ENCODE measurements around the gene GSTO2.
A peak's percentile ranks its signal among the peaks of the same experiment; 100 is the strongest.

The GSTO2 gene

GRCh38 chr10:104328646-104328895 lies 59.6 kb downstream of the GSTO2 start:
- no peak overlapping the region for H2AFZ ChIP-seq (ENCODE audit: low read depth, low read length)
- no peaks in the 10 kb centered on the region for H3K27me3 ChIP-seq (ENCODE audit: insufficient read depth, low read length, poor library complexity)
- H3K27ac ChIP-seq (ENCODE audit: low read length) = peak overlapping the region; percentile 66
- peaks cover 8% of the 10 kb centered on the region; the same call in 1 of the 2 replicates for H3K36me3 ChIP-seq (ENCODE audit: insufficient read depth, low read length)
- H4K20me1 ChIP-seq (ENCODE audit: insufficient read depth, low read length) = peaks cover 97% of the 10 kb centered on the region
- H3K4me2 ChIP-seq (ENCODE audit: insufficient read depth, low read length) = peak overlapping the region; percentile 52
- peaks cover 42% of the 10 kb centered on the region for H3K4me1 ChIP-seq (ENCODE audit: insufficient read depth, low read length)
- H3K4me3 ChIP-seq (ENCODE audit: low read depth in 1 of 2, low read length in 2 of 2) = 0 out of 4 replicates have a peak overlapping the region, but pooled peaks of 1 of the 2 experiments have one; percentile 9
- ATAC-seq (ENCODE audit: insufficient read depth, low read depth) (no peak), DNase-seq (no peak)
- H3K9ac ChIP-seq (ENCODE audit: low read depth, low read length) = peak overlapping the region; percentile 38
- TF ChIP-seq EZH2 (IDR thresholded peaks at IDR 0.05; ENCODE audit: borderline replicate concordance, low read depth, low read length, severe bottlenecking) = no peak
- TF ChIP-seq, protein P1, sequence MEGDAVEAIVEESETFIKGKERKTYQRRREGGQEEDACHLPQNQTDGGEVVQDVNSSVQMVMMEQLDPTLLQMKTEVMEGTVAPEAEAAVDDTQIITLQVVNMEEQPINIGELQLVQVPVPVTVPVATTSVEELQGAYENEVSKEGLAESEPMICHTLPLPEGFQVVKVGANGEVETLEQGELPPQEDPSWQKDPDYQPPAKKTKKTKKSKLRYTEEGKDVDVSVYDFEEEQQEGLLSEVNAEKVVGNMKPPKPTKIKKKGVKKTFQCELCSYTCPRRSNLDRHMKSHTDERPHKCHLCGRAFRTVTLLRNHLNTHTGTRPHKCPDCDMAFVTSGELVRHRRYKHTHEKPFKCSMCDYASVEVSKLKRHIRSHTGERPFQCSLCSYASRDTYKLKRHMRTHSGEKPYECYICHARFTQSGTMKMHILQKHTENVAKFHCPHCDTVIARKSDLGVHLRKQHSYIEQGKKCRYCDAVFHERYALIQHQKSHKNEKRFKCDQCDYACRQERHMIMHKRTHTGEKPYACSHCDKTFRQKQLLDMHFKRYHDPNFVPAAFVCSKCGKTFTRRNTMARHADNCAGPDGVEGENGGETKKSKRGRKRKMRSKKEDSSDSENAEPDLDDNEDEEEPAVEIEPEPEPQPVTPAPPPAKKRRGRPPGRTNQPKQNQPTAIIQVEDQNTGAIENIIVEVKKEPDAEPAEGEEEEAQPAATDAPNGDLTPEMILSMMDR (IDR thresholded peaks at IDR 0.05; ENCODE audit: borderline replicate concordance, extremely low read depth, low read length, poor library complexity, severe bottlenecking) = no peak
- H3K79me2 ChIP-seq (ENCODE audit: insufficient read depth, low read length) = peaks cover 100% of the 10 kb centered on the region
- H3K9me3 ChIP-seq (ENCODE audit: insufficient read depth, low read length, severe bottlenecking) = no peaks in the 10 kb centered on the region

DNA sequence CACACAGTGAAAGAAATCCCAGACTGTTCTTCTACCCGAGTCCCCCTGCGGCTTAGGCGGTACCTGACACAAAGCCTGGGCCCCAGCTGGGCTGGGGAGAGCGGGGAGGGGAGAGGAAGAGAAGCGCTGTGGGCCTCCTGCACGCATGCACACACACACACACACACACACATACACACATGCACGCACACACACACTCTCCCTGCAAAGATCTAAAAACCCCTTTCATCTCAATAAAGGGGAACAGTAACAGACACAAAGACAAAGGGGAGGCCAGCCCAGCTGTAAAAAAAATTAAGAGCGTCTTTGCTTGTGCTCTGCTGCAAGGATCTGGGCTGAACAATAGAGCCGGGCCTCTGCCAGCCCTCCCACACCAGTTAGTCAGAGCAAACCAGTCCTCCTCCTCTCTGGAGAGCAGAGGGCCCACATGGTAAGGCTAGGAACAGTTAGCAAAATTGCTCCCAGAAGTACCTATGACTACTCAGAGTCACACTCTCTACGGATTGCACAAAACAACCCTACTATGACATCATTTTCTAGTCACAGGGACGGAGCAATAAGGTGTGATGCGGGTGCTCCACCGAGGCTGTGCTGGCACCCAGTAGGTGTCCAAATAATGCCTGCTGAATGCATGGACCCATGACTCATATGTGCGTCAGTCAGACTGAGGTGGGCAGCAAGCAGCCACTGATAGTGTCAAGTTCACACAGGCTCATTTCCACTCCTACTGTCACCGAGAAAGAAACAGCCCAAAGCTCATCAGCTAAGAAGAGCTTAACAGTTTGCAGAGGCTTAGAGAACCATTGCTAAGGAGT lies 60.1 kb downstream of the GSTO2 start:
- Histone ChIP-seq H3K9ac (ENCODE audit: low read depth, low read length) (peak overlapping the region; percentile 38), H3K4me2 (ENCODE audit: insufficient read depth, low read length) (peak overlapping the region; percentile 52), H3K36me3 (ENCODE audit: insufficient read depth, low read length) (peaks cover 8% of the 10 kb centered on the region; the same call in 1 of the 2 replicates), H4K20me1 (ENCODE audit: insufficient read depth, low read length) (peaks cover 97% of the 10 kb centered on the region), H3K27me3 (ENCODE audit: insufficient read depth, low read length, poor library complexity) (no peaks in the 10 kb centered on the region), H3K4me3 (ENCODE audit: low read depth in 1 of 2, low read length in 2 of 2) (peak overlapping the region in 1 of 2 experiments; percentile 9; a peak in 2 of 4 replicates), H3K4me1 (ENCODE audit: insufficient read depth, low read length) (peaks cover 42% of the 10 kb centered on the region), H3K27ac (ENCODE audit: low read length) (peak overlapping the region; percentile 66), H3K79me2 (ENCODE audit: insufficient read depth, low read length) (peaks cover 100% of the 10 kb centered on the region), H3K9me3 (ENCODE audit: insufficient read depth, low read length, severe bottlenecking) (no peaks in the 10 kb centered on the region), H2AFZ (ENCODE audit: low read depth, low read length) (no peak overlapping the region; the same call in 1 of the 2 replicates)
- peak; percentile 92 for ATAC-seq (ENCODE audit: insufficient read depth, low read depth)
- TF ChIP-seq, protein P1 (IDR thresholded peaks at IDR 0.05; ENCODE audit: borderline replicate concordance, extremely low read depth, low read length, poor library complexity, severe bottlenecking) = no peak
- no peak for TF ChIP-seq EZH2 (IDR thresholded peaks at IDR 0.05; ENCODE audit: borderline replicate concordance, low read depth, low read length, severe bottlenecking)
- DNase-seq = peak; percentile 87

DNA sequence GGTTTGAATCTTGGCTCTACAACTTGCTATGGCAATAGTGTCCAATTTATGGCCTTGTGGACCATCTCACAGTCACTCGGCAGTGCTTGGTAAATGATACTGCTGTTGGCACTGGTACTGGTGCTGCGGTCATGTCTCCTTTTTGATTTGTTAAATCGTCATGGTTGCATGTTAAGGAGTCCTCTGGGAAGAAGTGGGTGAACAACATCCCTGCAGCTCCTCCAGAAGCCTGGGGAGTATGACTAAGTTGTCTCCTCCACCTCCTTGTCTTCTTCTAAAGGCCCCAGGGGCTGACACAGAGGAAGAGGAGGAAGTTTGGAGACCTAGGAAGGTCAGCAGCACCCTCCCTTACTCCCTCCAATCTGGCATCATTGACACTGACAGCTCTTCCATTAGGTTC lies 60.8 kb downstream of the GSTO2 start:
- Histone ChIP-seq H2AFZ (ENCODE audit: low read depth, low read length) (no peak overlapping the region), H3K4me2 (ENCODE audit: insufficient read depth, low read length) (peak overlapping the region; percentile 52), H3K9me3 (ENCODE audit: insufficient read depth, low read length, severe bottlenecking) (no peaks in the 10 kb centered on the region), H3K4me3 (ENCODE audit: low read depth in 1 of 2, low read length in 2 of 2) (no peak overlapping the region), H3K27ac (ENCODE audit: low read length) (peak overlapping the region; percentile 66), H4K20me1 (ENCODE audit: insufficient read depth, low read length) (peaks cover 97% of the 10 kb centered on the region), H3K4me1 (ENCODE audit: insufficient read depth, low read length) (peaks cover 45% of the 10 kb centered on the region), H3K9ac (ENCODE audit: low read depth, low read length) (peak overlapping the region; percentile 38), H3K79me2 (ENCODE audit: insufficient read depth, low read length) (peaks cover 100% of the 10 kb centered on the region), H3K27me3 (ENCODE audit: insufficient read depth, low read length, poor library complexity) (no peaks in the 10 kb centered on the region), H3K36me3 (ENCODE audit: insufficient read depth, low read length) (peaks cover 11% of the 10 kb centered on the region)
- ATAC-seq (ENCODE audit: insufficient read depth, low read depth) (no peak), DNase-seq (no peak)
- TF ChIP-seq, protein P1 (IDR thresholded peaks at IDR 0.05; ENCODE audit: borderline replicate concordance, extremely low read depth, low read length, poor library complexity, severe bottlenecking) = no peak
- TF ChIP-seq EZH2 (IDR thresholded peaks at IDR 0.05; ENCODE audit: borderline replicate concordance, low read depth, low read length, severe bottlenecking) = no peak
